ENCODE data around the gene PRKCH.

PRKCH gene

GRCh38 chr14:61589691-61590581 lies 268.6 kb downstream of the PRKCH start:
- no peak for DNase-seq (ENCODE audit: low read depth)

DNA sequence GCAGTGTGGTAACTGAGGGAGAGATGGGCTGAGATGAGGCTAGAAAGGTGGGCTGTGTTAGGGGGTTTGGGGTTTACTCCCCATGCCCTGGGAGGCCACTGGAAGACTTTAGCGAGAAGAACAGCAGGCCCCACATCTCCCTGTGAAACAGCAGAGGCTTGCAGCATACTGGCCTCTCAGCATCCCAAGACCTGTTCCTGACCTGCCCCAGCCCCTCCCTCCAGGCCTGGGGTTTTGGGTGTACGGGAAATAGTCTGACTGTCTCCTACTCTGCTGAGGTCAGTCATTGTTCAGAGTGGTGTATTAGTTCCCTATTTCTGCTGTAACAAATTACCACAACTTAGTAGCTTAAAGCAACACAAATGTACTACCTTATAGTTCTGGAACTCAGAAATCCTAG lies 270.5 kb downstream of the PRKCH start:
- no peak for DNase-seq (ENCODE audit: low read depth)

DNA sequence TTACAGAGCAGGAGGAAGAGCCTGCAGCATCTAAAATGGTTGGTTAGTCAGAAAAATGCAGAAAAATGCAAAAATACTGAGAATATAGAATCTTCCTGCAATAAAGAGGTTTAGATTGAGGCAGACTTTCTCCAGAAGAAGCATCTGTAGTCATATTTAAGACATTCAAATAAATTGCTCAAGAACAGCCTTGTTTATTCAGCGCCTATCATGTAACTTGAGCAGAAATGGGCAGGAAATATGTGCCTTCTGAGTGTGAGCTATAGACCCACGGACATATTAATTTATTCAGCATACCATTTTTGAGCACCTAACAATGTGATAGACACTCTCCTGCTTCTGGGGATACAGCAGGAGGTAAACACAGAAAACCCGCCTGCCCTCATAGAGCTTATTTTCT lies 272.0 kb downstream of the PRKCH start:
- no peak for DNase-seq (ENCODE audit: low read depth)

DNA sequence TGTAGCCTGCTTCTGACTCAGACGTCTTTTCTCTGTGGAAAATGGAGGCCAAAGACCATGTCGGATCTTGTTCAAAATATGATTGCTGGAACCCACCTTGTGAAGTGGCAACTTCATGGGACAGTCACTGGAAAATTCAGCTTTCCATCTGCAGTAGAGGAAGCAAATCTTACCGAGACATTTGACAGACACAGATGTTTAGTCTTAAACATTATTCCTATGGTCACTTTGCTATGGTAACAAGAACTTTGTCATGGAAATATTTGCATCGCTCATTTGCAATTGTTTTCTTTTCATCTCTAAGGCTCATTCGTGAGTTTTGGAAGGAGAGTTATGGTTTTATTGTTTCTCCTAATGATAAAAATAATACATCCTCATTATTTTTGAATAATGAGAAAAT lies 275.6 kb downstream of the PRKCH start:
- no peak for DNase-seq (ENCODE audit: low read depth)

- no peak for DNase-seq (ENCODE audit: low read depth)
Observed at GRCh38 chr14:61598980-61599379, 277.6 kb downstream of the PRKCH start.

DNA sequence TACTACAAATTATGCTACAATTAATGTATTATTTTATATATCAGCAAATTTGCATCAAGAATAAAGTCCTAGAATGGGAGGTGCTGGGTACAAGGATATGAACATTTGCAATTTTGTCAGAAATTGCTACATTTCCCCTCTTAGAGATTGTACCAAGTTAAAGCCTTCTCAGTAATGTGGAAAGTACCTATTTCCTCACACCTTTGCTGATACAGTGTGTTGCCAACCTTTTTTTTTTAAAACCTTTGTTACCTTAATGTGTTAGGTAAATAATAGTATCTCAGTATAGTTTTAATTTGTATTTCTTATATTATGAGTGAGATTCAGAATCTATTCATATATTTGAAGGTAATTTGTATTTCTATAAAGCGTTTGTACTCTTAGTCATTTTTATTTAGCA lies 278.6 kb downstream of the PRKCH start:
- DNase-seq (ENCODE audit: low read depth): no peak
